HepG2 (cell line): Measurements from ENCODE around the gene TAMALIN. TPM values are rescaled to one million over a fixed set of nuclear protein-coding genes. Genes with fewer than 3 reads are reported as not detected.
A peak's percentile ranks its signal among the peaks of the same experiment; 100 is the strongest.

ENCODE experiments used
- ATAC-seq: fragments of 200-7000 bp; cut with Tn5 transposase; 3 replicates; pipeline ENCODE4 v1.9.1; 2020; ENCODE audit warnings: mild to moderate bottlenecking, moderate library complexity
- BruUV-seq: library from RNA; stranded (reverse); fragments of 400-500 nt; replicated peaks from 2 replicates; lab custom pipeline; 2021; lab: Mats Ljungman, UMichigan
- CTCF ChIA-PET: fragments of 300-600 bp; formaldehyde crosslinking; extraction: SDS; loops from one replicate; lab custom pipeline; 2021; ENCODE audit warnings: low total read pairs, inconsistent platforms, low intra/inter-chr PET ratio; lab: Yijun Ruan, JAX
- POLR2A ChIA-PET: fragments of 350-600 bp; sonication (Branson Sonifier 250); formaldehyde crosslinking; loops from one replicate; lab custom pipeline; 2020; ENCODE audit warnings: antibody characterized with exemption, inconsistent platforms; lab: Yijun Ruan, JAX
- DNase-seq: peaks from one replicate; pipeline ENCODE4 v3.0.0-alpha.2; 2015; ENCODE audit warnings: low spot score
- FAIRE-seq: peaks from 3 replicates; lab custom pipeline; 2011; peaks lifted over from hg19 to GRCh38; lab: Jason Lieb, UNC
- H2AFZ ChIP-seq: one replicate; pipeline ENCODE4 v1.6.1; 2011; ENCODE audit warnings: low read length, inconsistent platforms
- H3K27ac ChIP-seq: fragments of 300-600 bp; 3 replicates; pipeline ENCODE4 v1.8.0; 2011; ENCODE audit warnings: mixed run types, mild to moderate bottlenecking, mixed read lengths, low read length, inconsistent platforms; ENCODE audit not compliant: insufficient read depth; ENCODE audit errors: extremely low read length
- H3K27me3 ChIP-seq, 2 experiments: fragments of 200-600 bp in 1 of 2; 2 replicates in 1 of 2; 3 replicates in 1 of 2; pipeline versions ENCODE4 v1.6.0 to v1.8.0; 2011; ENCODE audit warnings: low read length in 2 of 2, mild to moderate bottlenecking in 2 of 2, moderate library complexity in 2 of 2, inconsistent platforms in 1 of 2; ENCODE audit not compliant: insufficient read depth in 2 of 2, control insufficient read depth in 1 of 2
- H3K36me3 ChIP-seq, 2 experiments: fragments of 200-600 bp in 1 of 2; replicated peaks in 1 of 2; 2 replicates in 1 of 2; 3 replicates in 1 of 2; pipeline versions ENCODE4 v1.5.1 to v1.8.0; 2011; ENCODE audit warnings: low read length in 2 of 2, inconsistent platforms in 1 of 2; ENCODE audit not compliant: insufficient read depth in 2 of 2, control insufficient read depth in 1 of 2
- H3K4me1 ChIP-seq: 2 replicates; pipeline ENCODE4 v1.5.1; 2012; ENCODE audit warnings: low read length, inconsistent platforms; ENCODE audit not compliant: insufficient read depth
- H3K4me2 ChIP-seq: 2 replicates; pipeline ENCODE4 v1.6.0; 2011; ENCODE audit warnings: low read depth, low read length, inconsistent platforms
- H3K4me3 ChIP-seq, 3 experiments: fragments of 200-600 bp in 1 of 3; sonication (generic), shearing (Covaris generic) in 1 of 3; replicated peaks in 1 of 3; 2 replicates each; pipeline ENCODE4 v1.5.1; 2011 to 2016; ENCODE audit warnings: low read length in 3 of 3, inconsistent platforms in 2 of 3, low read depth in 2 of 3, mild to moderate bottlenecking in 2 of 3, control low read depth in 1 of 3, mixed read lengths in 1 of 3; ENCODE audit not compliant: insufficient read depth in 1 of 3
- H3K79me2 ChIP-seq: one replicate; pipeline ENCODE4 v1.6.1; 2011; ENCODE audit warnings: low read length, inconsistent platforms; ENCODE audit not compliant: insufficient read depth
- H3K9ac ChIP-seq: 2 replicates; pipeline ENCODE4 v1.6.0; 2011; ENCODE audit warnings: mild to moderate bottlenecking, low read depth, low read length, inconsistent platforms; ENCODE audit not compliant: insufficient read depth
- H3K9me3 ChIP-seq: 2 replicates; pipeline ENCODE4 v1.5.1; 2012; ENCODE audit warnings: mild to moderate bottlenecking, low read length
- H4K20me1 ChIP-seq: 2 replicates; pipeline ENCODE4 v1.6.0; 2011; ENCODE audit warnings: inconsistent platforms, mild to moderate bottlenecking, low read length, moderate library complexity; ENCODE audit not compliant: insufficient read depth
- DR1 ChIP-seq: sonication (generic); formaldehyde crosslinking; IDR thresholded peaks from 2 replicates; pipeline ENCODE4 v1.8.0; 2021; ENCODE audit warnings: mild to moderate bottlenecking, missing genetic modification reagents, inconsistent platforms
- FOSL2 ChIP-seq: sonication (generic); formaldehyde crosslinking; IDR thresholded peaks from 2 replicates; pipeline ENCODE4 v1.4.0; 2020; ENCODE audit warnings: missing genetic modification reagents
- HIC2 ChIP-seq: sonication (generic); formaldehyde crosslinking; IDR thresholded peaks from 2 replicates; pipeline ENCODE4 v1.9.0; 2022; ENCODE audit warnings: low read depth, missing genetic modification reagents
- HNF1B ChIP-seq: sonication (generic); formaldehyde crosslinking; IDR thresholded peaks from 2 replicates; pipeline ENCODE4 v1.5.1; 2020; ENCODE audit warnings: mild to moderate bottlenecking, moderate library complexity, missing genetic modification reagents
- KMT2A ChIP-seq: sonication (generic); formaldehyde crosslinking; IDR thresholded peaks from 2 replicates; pipeline ENCODE4 v1.4.0; 2020; ENCODE audit warnings: missing genetic modification reagents
- LCORL ChIP-seq, 2 experiments: fragments of 450-650 bp in 1 of 2; sonication (generic) in 1 of 2; formaldehyde crosslinking in 1 of 2; IDR thresholded peaks; 2 replicates each; pipeline versions ENCODE4 v1.5.0 to v1.6.1; 2017 to 2020; ENCODE audit warnings: antibody characterized with exemption in 1 of 2, missing genetic modification reagents in 1 of 2
- SAP130 ChIP-seq: IDR thresholded peaks from 2 replicates; pipeline ENCODE4 v1.6.1; 2016; ENCODE audit warnings: low read depth
- TFAP4 ChIP-seq: sonication (generic); IDR thresholded peaks from 2 replicates; pipeline ENCODE4 v1.6.1; 2016; ENCODE audit warnings: low read depth, borderline replicate concordance
- ZBTB38 ChIP-seq: sonication (generic); formaldehyde crosslinking; IDR thresholded peaks from 2 replicates; pipeline ENCODE4 v1.5.1; 2020; ENCODE audit warnings: mild to moderate bottlenecking, missing genetic modification reagents
- ZNF720 ChIP-seq: sonication (generic); formaldehyde crosslinking; IDR thresholded peaks from 2 replicates; pipeline ENCODE4 v1.4.0; 2020; ENCODE audit warnings: missing genetic modification reagents
- WGBS: methylation state at CpG from one replicate; pipeline ENCODE4 v1.1.6; 2017; ENCODE audit warnings: low lambda C conversion rate; 5-methylcytosine and 5-hydroxymethylcytosine counted together
- in situ Hi-C: cut with HindIII; loops from 2 replicates; pipeline ENCODE4 v1.10.0; 2017; ENCODE audit warnings: low pct_unique_long_range_greater_than_20kb; ENCODE audit not compliant: extremely low pct_ligation_motif_present
- intact Hi-C: fragments of 100-400 bp; cut with micrococcal nuclease; formaldehyde crosslinking; loops from one replicate; pipeline ENCODE4 v1.10.0; 2022; ENCODE audit not compliant: unreplicated experiment
- polyA plus RNA-seq, 8 experiments: library from polyadenylated mRNA; depleted of rRNA in 3 of 8; stranded (reverse) in 7 of 8; unstranded in 1 of 8; fragments of >200 nt; fragmentation: Illumina TruSeq in 4 of 8; extraction: Trizol in 4 of 8; gene quantifications; 2 replicates each; pipeline versions ENCODE4 v1.2.1 to v1.2.3, GENCODE V29; 2011 to 2016; ENCODE audit warnings: low read depth in 4 of 8, missing spikeins in 1 of 8, mixed read lengths in 1 of 8; ENCODE audit not compliant: insufficient read depth in 1 of 8
- total RNA-seq, 5 experiments: library from RNA; depleted of rRNA; stranded (reverse); fragments of >200 nt; fragmentation: Illumina TruSeq; extraction: Trizol; gene quantifications; 2 replicates each; pipeline ENCODE4 v1.2.3, GENCODE V29; 2016; ENCODE audit warnings: low read depth in 1 of 5
- TF ChIP-seq, protein P1 (sequence below), 2 experiments: sonication (generic) in 1 of 2; formaldehyde crosslinking in 1 of 2; IDR thresholded peaks; 2 replicates each; pipeline versions ENCODE4 v1.4.0 to v1.6.1; 2016 to 2020; ENCODE audit warnings: borderline replicate concordance in 1 of 2, low read depth in 1 of 2, mild to moderate bottlenecking in 1 of 2, missing genetic modification reagents in 1 of 2

TAMALIN gene
- total and polyA plus RNA-seq, 2 of the 13 experiments (the other 11 are each of a cell fraction or from before 2014, with no cell fraction given) = 2.9 to 10.9 TPM

GRCh38 chr12:52018433-52019112 is 11.8 kb downstream of the TAMALIN start (continued):
- TF ChIP-seq, protein P1, sequence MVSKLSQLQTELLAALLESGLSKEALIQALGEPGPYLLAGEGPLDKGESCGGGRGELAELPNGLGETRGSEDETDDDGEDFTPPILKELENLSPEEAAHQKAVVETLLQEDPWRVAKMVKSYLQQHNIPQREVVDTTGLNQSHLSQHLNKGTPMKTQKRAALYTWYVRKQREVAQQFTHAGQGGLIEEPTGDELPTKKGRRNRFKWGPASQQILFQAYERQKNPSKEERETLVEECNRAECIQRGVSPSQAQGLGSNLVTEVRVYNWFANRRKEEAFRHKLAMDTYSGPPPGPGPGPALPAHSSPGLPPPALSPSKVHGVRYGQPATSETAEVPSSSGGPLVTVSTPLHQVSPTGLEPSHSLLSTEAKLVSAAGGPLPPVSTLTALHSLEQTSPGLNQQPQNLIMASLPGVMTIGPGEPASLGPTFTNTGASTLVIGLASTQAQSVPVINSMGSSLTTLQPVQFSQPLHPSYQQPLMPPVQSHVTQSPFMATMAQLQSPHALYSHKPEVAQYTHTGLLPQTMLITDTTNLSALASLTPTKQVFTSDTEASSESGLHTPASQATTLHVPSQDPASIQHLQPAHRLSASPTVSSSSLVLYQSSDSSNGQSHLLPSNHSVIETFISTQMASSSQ (IDR thresholded peaks at IDR 0.05; ENCODE audit: low read depth) = 0 out of 2 replicates have a peak, but pooled peaks have one; percentile 5
- TF ChIP-seq, protein P1 (CRISPR knock-in tag; IDR thresholded peaks at IDR 0.05; ENCODE audit: borderline replicate concordance) = no peak
- no peak for TF ChIP-seq KMT2A (CRISPR knock-in tag)

- intact Hi-C loops (no loop called here), in situ Hi-C loops (no loop called here)
- Histone ChIP-seq H3K79me2 (no peaks in the 10 kb centered on the region), H4K20me1 (no peaks in the 10 kb centered on the region), H3K27ac (no peak overlapping the region), H3K36me3 (peaks cover 0 to 2% of the 10 kb centered on the region in 2 experiments; a peak in 1 of 5 replicates), H2AFZ (no peak overlapping the region), H3K4me3 (peak overlapping the region in 1 of 3 experiments; percentile 36; a peak in 2 of 6 replicates), H3K9ac (no peak overlapping the region), H3K9me3 (no peaks in the 10 kb centered on the region), H3K4me1 (peaks cover 42% of the 10 kb centered on the region), H3K27me3 (no peaks in the 10 kb centered on the region), H3K4me2 (peak overlapping the region; percentile 73)
- ChIA-PET CTCF (interaction anchor here (1.1 to 8.0 kb wide), 2 partner anchors 16 to 101 kb away, joined by 3 to 99 read pairs; no protein-coding TSS in a partner anchor), POLR2A (interaction anchor here (1.1 to 2.1 kb wide), 2 partner anchors 9 to 32 kb away, joined by 3 to 15 read pairs; partner anchors contain the start of gene NR4A1)
- WGBS = 4% methylated on average over 11 of the region's 13 CpGs
- BruUV-seq = no TSS peak
- no peak for DNase-seq
- peak; percentile 17 for ATAC-seq
- FAIRE-seq = no peak
- peak; percentile 60; the same call in 1 of the 2 replicates for TF ChIP-seq TFAP4
- no peak for TF ChIP-seq ZBTB38
- no peak for TF ChIP-seq ZNF720 (CRISPR knock-in tag)
- peak; percentile 43; the same call in 1 of the 2 replicates for TF ChIP-seq HNF1B (CRISPR knock-in tag)
- TF ChIP-seq LCORL (IDR thresholded peaks at IDR 0.05) = no peak
- TF ChIP-seq LCORL (CRISPR knock-in tag; IDR thresholded peaks at IDR 0.05) = 0 out of 2 replicates have a peak, but pooled peaks have one; percentile 31
- peak; percentile 34; the same call in 1 of the 2 replicates for TF ChIP-seq HIC2 (CRISPR knock-in tag)
- no peak for TF ChIP-seq DR1 (CRISPR knock-in tag)
- TF ChIP-seq SAP130 (CRISPR knock-in tag) = peak; percentile 25; the same call in 1 of the 2 replicates
- peak; percentile 37; the same call in 1 of the 2 replicates for TF ChIP-seq FOSL2 (CRISPR knock-in tag)
Observed at GRCh38 chr12:52019113-52019770, 12.5 kb downstream of the TAMALIN start.
